GM12878 (cell line): ENCODE data around the gene ICA1. TPM values are rescaled to one million over a fixed set of nuclear protein-coding genes. Genes with fewer than 3 reads are reported as not detected.

Experiments used
- ATAC-seq: fragments of 200-7000 bp; cut with Tn5 transposase; 3 replicates; pipeline ENCODE4 v1.9.1; 2020; ENCODE audit warnings: mild to moderate bottlenecking, moderate library complexity
- BruUV-seq: library from RNA; stranded (reverse); fragments of 400-500 nt; replicated peaks from 2 replicates; lab custom pipeline; 2021; lab: Mats Ljungman, UMichigan
- CTCF ChIA-PET: fragments of 300-600 bp; sonication (Branson Sonifier 250); formaldehyde crosslinking; extraction: SDS; loops from one replicate; lab custom pipeline; 2021; ENCODE audit warnings: inconsistent platforms; lab: Yijun Ruan, JAX
- POLR2A ChIA-PET: fragments of 350-600 bp; formaldehyde crosslinking; extraction: SDS; loops from one replicate; lab custom pipeline; 2021; ENCODE audit warnings: inconsistent platforms; lab: Charles Lee
- RAD21 ChIA-PET: fragments of 300-600 bp; sonication (Branson Sonifier 250); formaldehyde crosslinking; loops from one replicate; lab custom pipeline; 2023; ENCODE audit warnings: antibody characterized with exemption; ENCODE audit not compliant: unreplicated experiment; lab: Charles Lee
- SMC1A ChIA-PET: fragments of 300-600 bp; sonication (Branson Sonifier 250); formaldehyde crosslinking; loops from one replicate; lab custom pipeline; 2023; ENCODE audit not compliant: unreplicated experiment, uncharacterized antibody; lab: Charles Lee
- DNase-seq: peaks from one replicate; pipeline ENCODE4 v3.0.0-alpha.2; 2011; ENCODE audit warnings: low read depth, low spot score
- FAIRE-seq: peaks from 3 replicates; lab custom pipeline; 2011; peaks lifted over from hg19 to GRCh38; lab: Jason Lieb, UNC
- H2AFZ ChIP-seq: 2 replicates; pipeline ENCODE4 v1.6.0; 2011; ENCODE audit warnings: low read depth, low read length, control low read depth; ENCODE audit not compliant: control insufficient read depth
- H3K27ac ChIP-seq: 2 replicates; pipeline ENCODE4 v1.5.1; 2011; ENCODE audit warnings: control low read depth; ENCODE audit not compliant: control insufficient read depth, insufficient read depth
- H3K27me3 ChIP-seq, 2 experiments: replicated peaks in 1 of 2; 2 replicates each; pipeline versions ENCODE4 v1.6.0 to v1.6.1; 2011; ENCODE audit warnings: low read length in 1 of 2; ENCODE audit not compliant: control insufficient read depth in 2 of 2, insufficient read depth in 2 of 2
- H3K36me3 ChIP-seq, 2 experiments: 2 replicates each; pipeline ENCODE4 v1.5.1; 2011; ENCODE audit warnings: low read length in 1 of 2; ENCODE audit not compliant: control insufficient read depth in 2 of 2, insufficient read depth in 2 of 2
- H3K4me1 ChIP-seq: 2 replicates; pipeline ENCODE4 v1.6.1; 2011; ENCODE audit warnings: mild to moderate bottlenecking, low read length, moderate library complexity, mixed read lengths; ENCODE audit not compliant: control insufficient read depth, insufficient read depth
- H3K4me2 ChIP-seq: 2 replicates; pipeline ENCODE4 v1.6.0; 2011; ENCODE audit warnings: control low read depth; ENCODE audit not compliant: control insufficient read depth, insufficient read depth
- H3K4me3 ChIP-seq: fragments of 200-600 bp; sonication (generic); 2 replicates; pipeline ENCODE4 v1.5.1; 2016
- H3K79me2 ChIP-seq: 2 replicates; pipeline ENCODE4 v1.6.0; 2011; ENCODE audit warnings: low read length; ENCODE audit not compliant: control insufficient read depth, insufficient read depth
- H3K9ac ChIP-seq: 2 replicates; pipeline ENCODE4 v1.8.0; 2011; ENCODE audit warnings: low read length, control low read depth, mixed read lengths; ENCODE audit not compliant: control insufficient read depth, insufficient read depth
- H3K9me3 ChIP-seq: replicated peaks from 3 replicates; pipeline ENCODE4 v1.5.1; 2011; ENCODE audit warnings: mild to moderate bottlenecking, low read length; ENCODE audit not compliant: control insufficient read depth, insufficient read depth
- H4K20me1 ChIP-seq: 2 replicates; pipeline ENCODE4 v1.6.0; 2011; ENCODE audit not compliant: control insufficient read depth, insufficient read depth
- BHLHE40 ChIP-seq, 2 experiments: fragments of 450-650 bp in 1 of 2; IDR thresholded peaks; 2 replicates each; pipeline ENCODE4 v1.6.1; 2011 to 2017; ENCODE audit warnings: low read depth in 2 of 2, borderline replicate concordance in 1 of 2, improper control_type of control experiment in 1 of 2, low read length in 1 of 2, mild to moderate bottlenecking in 1 of 2
- CHD1 ChIP-seq: IDR thresholded peaks from 2 replicates; pipeline ENCODE4 v1.6.1; 2012; ENCODE audit warnings: low read depth, low read length, improper control_type of control experiment
- CUX1 ChIP-seq: IDR thresholded peaks from 2 replicates; pipeline ENCODE4 v1.6.1; 2012; ENCODE audit warnings: improper control_type of control experiment, low read depth, low read length; ENCODE audit not compliant: insufficient replicate concordance
- EED ChIP-seq: sonication (generic); IDR thresholded peaks from 2 replicates; pipeline ENCODE4 v1.6.1; 2016; ENCODE audit warnings: antibody characterized with exemption, low read depth
- KAT2A ChIP-seq: conservative IDR thresholded peaks from 2 replicates; pipeline ENCODE4 v1.6.1; 2011; ENCODE audit warnings: low read depth, low read length; ENCODE audit not compliant: control insufficient read depth
- REST ChIP-seq: IDR thresholded peaks from 2 replicates; pipeline ENCODE4 v1.6.1; 2012; ENCODE audit warnings: mild to moderate bottlenecking, low read depth, low read length
- SKIL ChIP-seq: fragments of 450-650 bp; IDR thresholded peaks from 2 replicates; pipeline ENCODE4 v1.6.1; 2017; ENCODE audit warnings: mild to moderate bottlenecking, low read depth, inconsistent platforms; ENCODE audit not compliant: poor library complexity, severe bottlenecking
- STAT1 ChIP-seq: fragments of 450-650 bp; conservative IDR thresholded peaks from 2 replicates; pipeline ENCODE4 v1.6.1; 2014; ENCODE audit warnings: antibody characterized with exemption, mild to moderate bottlenecking
- ZNF274 ChIP-seq: IDR thresholded peaks from one replicate; pipeline ENCODE4 v1.8.0; 2011; ENCODE audit not compliant: insufficient read length, insufficient read depth
- WGBS: methylation state at CpG from one replicate; pipeline ENCODE4 v1.1.6; 2016; ENCODE audit warnings: low lambda C conversion rate; ENCODE audit not compliant: insufficient replicate concordance, insufficient coverage; ENCODE audit errors: missing lambda C conversion rate; 5-methylcytosine and 5-hydroxymethylcytosine counted together
- in situ Hi-C: fragments of 300-500 bp; cut with MboI; formaldehyde crosslinking; loops from 9 replicates; pipeline ENCODE4 v1.14.3; 2018; ENCODE audit warnings: mixed read lengths
- intact Hi-C: fragments of 100-400 bp; cut with micrococcal nuclease; formaldehyde crosslinking; loops from one replicate; pipeline ENCODE4 v1.14.2; 2022; ENCODE audit not compliant: unreplicated experiment
- polyA plus RNA-seq, 11 experiments: library from polyadenylated mRNA; depleted of rRNA in 4 of 11; unstranded in 6 of 11; stranded (reverse) in 5 of 11; fragments of >200 nt; fragmentation: Nextera tagmentation in 4 of 11; fragmentation: Illumina TruSeq in 1 of 11; extraction: Ambion mirVana in 4 of 11; extraction: Trizol in 1 of 11; gene quantifications; 1 replicate in 1 of 11; 2 replicates in 10 of 11; pipeline versions ENCODE4 v1.2.1 to v1.2.3, GENCODE V29; 2011 to 2016; ENCODE audit warnings: inconsistent platforms in 2 of 11, missing spikeins in 2 of 11, low read depth in 1 of 11
- total RNA-seq, 4 experiments: library from RNA; depleted of rRNA in 3 of 4; stranded (reverse); fragments of >200 nt in 3 of 4; fragmentation: Illumina TruSeq in 1 of 4; extraction: Trizol in 1 of 4; gene quantifications; 2 replicates each; pipeline versions ENCODE4 v1.2.1 to v1.2.3, GENCODE V29; 2013 to 2021

ICA1 gene
- total and polyA plus RNA-seq, 10 of the 15 experiments (the other 5 are each of a cell fraction or from before 2014, with no cell fraction given): 1.3 to 35.1 (median 3.3) TPM

- SMC1A ChIA-PET: interaction anchor here (0.7 to 4.3 kb wide), 5 partner anchors 76 to 498 kb away, joined by 3 to 32 read pairs (median 3); no protein-coding TSS in a partner anchor
- Histone ChIP-seq H3K27ac (no peak overlapping the region), H3K4me3 (no peak overlapping the region), H3K36me3 (no peaks in the 10 kb centered on the region), H3K4me2 (no peak overlapping the region), H3K79me2 (no peaks in the 10 kb centered on the region; the same call in none of the 2 replicates), H3K9ac (no peak overlapping the region), H3K4me1 (peaks cover 39% of the 10 kb centered on the region), H3K9me3 (peaks cover 4% of the 10 kb centered on the region), H2AFZ (no peak overlapping the region; the same call in 1 of the 2 replicates), H4K20me1 (no peaks in the 10 kb centered on the region), H3K27me3 (no peaks in the 10 kb centered on the region)
- no peak for FAIRE-seq
- CTCF ChIA-PET: interaction anchor here (0.7 to 4.1 kb wide), 4 partner anchors 10 to 498 kb away, joined by 3 to 41 read pairs (median 7); no protein-coding TSS in a partner anchor
- no peak for ATAC-seq
- RAD21 ChIA-PET: interaction anchor here (1.9 to 4.7 kb wide), 5 partner anchors 11 to 441 kb away, joined by 5 to 64 read pairs (median 14); no protein-coding TSS in a partner anchor
- WGBS: 83% methylated on average over 7 of the region's 7 CpGs
- BruUV-seq: no TSS peak
- no peak for DNase-seq
- POLR2A ChIA-PET: interaction anchor here (1.6 to 3.6 kb wide), 2 partner anchors 9 to 212 kb away, joined by 13 to 35 read pairs; partner anchors contain the start of gene GLCCI1
- in situ Hi-C loops (no loop called here), intact Hi-C loops (no loop called here)
- TF ChIP-seq BHLHE40 (IDR thresholded peaks at IDR 0.05; ENCODE audit: borderline replicate concordance in 1 of 2, low read depth in 2 of 2, low read length in 1 of 2): no peak
- no peak for TF ChIP-seq CHD1
- no peak for TF ChIP-seq CUX1
- TF ChIP-seq KAT2A: no peak
- TF ChIP-seq SKIL: no peak
- TF ChIP-seq STAT1: no peak
- TF ChIP-seq ZNF274: no peak
- TF ChIP-seq EED: no peak
- TF ChIP-seq REST: no peak
These were observed 82.5 kb downstream of the ICA1 start for GRCh38 chr7:8179486-8179885.
